PC-3 (cell line): Measurements from ENCODE around the gene SELENOI.
"Not testable (repeated sequence)": the region's sequence is repeated elsewhere in the genome, so short reads cannot be mapped to it uniquely, and the experiment has no call there.

ENCODE experiments used
- EZH2 ChIP-seq: fragments of 300-600 bp; sonication (generic); IDR thresholded peaks from one replicate; pipeline ENCODE4 v1.6.1; 2017; ENCODE audit warnings: antibody characterized with exemption, mild to moderate bottlenecking, low read length; ENCODE audit not compliant: unreplicated experiment
- TF ChIP-seq, protein P1 (sequence below): fragments of 300-600 bp; sonication (generic); conservative IDR thresholded peaks from 2 replicates; pipeline ENCODE4 v1.5.1; 2017; ENCODE audit warnings: antibody characterized with exemption, low read depth, mild to moderate bottlenecking, low read length

DNA sequence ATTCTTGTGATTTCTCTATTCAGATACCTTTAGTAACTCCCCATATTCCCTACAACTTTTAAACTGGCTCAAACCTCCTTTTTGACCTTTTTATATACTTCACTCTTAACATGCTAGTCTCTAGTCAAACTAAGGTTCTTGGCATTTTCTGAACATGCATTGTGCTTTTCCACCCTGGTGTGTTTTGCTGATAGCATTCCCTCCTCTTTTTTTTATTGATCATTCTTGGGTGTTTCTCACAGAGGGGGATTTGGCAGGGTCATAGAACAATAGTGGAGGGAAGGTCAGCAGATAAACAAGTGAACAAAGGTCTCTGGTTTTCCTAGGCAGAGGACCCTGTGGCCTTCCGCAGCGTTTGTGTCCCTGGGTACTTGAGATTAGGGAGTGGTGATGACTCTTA lies 23.7 kb downstream of the SELENOI start:
- TF ChIP-seq, protein P1, sequence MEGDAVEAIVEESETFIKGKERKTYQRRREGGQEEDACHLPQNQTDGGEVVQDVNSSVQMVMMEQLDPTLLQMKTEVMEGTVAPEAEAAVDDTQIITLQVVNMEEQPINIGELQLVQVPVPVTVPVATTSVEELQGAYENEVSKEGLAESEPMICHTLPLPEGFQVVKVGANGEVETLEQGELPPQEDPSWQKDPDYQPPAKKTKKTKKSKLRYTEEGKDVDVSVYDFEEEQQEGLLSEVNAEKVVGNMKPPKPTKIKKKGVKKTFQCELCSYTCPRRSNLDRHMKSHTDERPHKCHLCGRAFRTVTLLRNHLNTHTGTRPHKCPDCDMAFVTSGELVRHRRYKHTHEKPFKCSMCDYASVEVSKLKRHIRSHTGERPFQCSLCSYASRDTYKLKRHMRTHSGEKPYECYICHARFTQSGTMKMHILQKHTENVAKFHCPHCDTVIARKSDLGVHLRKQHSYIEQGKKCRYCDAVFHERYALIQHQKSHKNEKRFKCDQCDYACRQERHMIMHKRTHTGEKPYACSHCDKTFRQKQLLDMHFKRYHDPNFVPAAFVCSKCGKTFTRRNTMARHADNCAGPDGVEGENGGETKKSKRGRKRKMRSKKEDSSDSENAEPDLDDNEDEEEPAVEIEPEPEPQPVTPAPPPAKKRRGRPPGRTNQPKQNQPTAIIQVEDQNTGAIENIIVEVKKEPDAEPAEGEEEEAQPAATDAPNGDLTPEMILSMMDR: not testable (repeated sequence)
- TF ChIP-seq EZH2: not testable (repeated sequence)
